Suprapubic skin (tissue), 4 donors: Measurements from ENCODE around the gene CADPS2. TPM values are rescaled to one million over a fixed set of nuclear protein-coding genes. Genes with fewer than 3 reads are reported as not detected.

Experiments
- DNase-seq, 2 donors: peaks; one replicate each; pipeline ENCODE4 v3.0.0-alpha.2; 2019; ENCODE audit warnings: low spot score in 2 of 2
- H3K27ac ChIP-seq: fragments of 200-600 bp; sonication (generic); one replicate; pipeline ENCODE4 v1.5.1; 2019
- H3K27me3 ChIP-seq: fragments of 200-600 bp; sonication (generic); one replicate; pipeline ENCODE4 v1.5.1; 2019
- H3K36me3 ChIP-seq: fragments of 200-600 bp; sonication (generic); one replicate; pipeline ENCODE4 v1.5.1; 2019
- H3K4me1 ChIP-seq: fragments of 200-600 bp; sonication (generic); one replicate; pipeline ENCODE4 v1.5.1; 2019
- H3K4me3 ChIP-seq: fragments of 200-600 bp; sonication (generic); one replicate; pipeline ENCODE4 v1.5.1; 2019; ENCODE audit warnings: mild to moderate bottlenecking
- H3K9me3 ChIP-seq: fragments of 200-600 bp; sonication (generic); one replicate; pipeline ENCODE4 v1.5.1; 2019
- CTCF ChIP-seq, 2 donors: fragments of 200-600 bp in 1 of 2; fragments of 450-650 bp in 1 of 2; sonication (generic) in 1 of 2; IDR thresholded peaks; one replicate each; pipeline ENCODE4 v1.5.1; 2016 to 2019; ENCODE audit warnings: antibody characterized with exemption in 2 of 2, mild to moderate bottlenecking in 1 of 2, moderate library complexity in 1 of 2
- EP300 ChIP-seq: sonication (generic); formaldehyde crosslinking; IDR thresholded peaks from one replicate; pipeline ENCODE4 v1.6.1; 2017; ENCODE audit warnings: antibody characterized with exemption
- POLR2A ChIP-seq, 2 donors: fragments of 450-650 bp; IDR thresholded peaks; one replicate each; pipeline ENCODE4 v1.6.1; 2017; ENCODE audit warnings: antibody characterized with exemption in 2 of 2, mild to moderate bottlenecking in 2 of 2, moderate library complexity in 2 of 2
- POLR2AphosphoS5 ChIP-seq, 3 donors: sonication (generic); formaldehyde crosslinking; IDR thresholded peaks; one replicate each; pipeline ENCODE4 v1.6.1; 2017; ENCODE audit warnings: antibody characterized with exemption in 3 of 3
- WGBS: methylation state at CpG from one replicate; pipeline ENCODE4 v1.1.5; 2018; 5-methylcytosine and 5-hydroxymethylcytosine counted together
- total RNA-seq, 4 donors: library from RNA; depleted of rRNA; stranded (reverse); fragments of >200 nt; gene quantifications; one replicate each; pipeline ENCODE4 v1.1.0, GENCODE V29; 2016

The CADPS2 gene
- total RNA-seq, 4 donors from 2014 or later, result 3.9 to 9.8 (median 8.1) TPM

DNA sequence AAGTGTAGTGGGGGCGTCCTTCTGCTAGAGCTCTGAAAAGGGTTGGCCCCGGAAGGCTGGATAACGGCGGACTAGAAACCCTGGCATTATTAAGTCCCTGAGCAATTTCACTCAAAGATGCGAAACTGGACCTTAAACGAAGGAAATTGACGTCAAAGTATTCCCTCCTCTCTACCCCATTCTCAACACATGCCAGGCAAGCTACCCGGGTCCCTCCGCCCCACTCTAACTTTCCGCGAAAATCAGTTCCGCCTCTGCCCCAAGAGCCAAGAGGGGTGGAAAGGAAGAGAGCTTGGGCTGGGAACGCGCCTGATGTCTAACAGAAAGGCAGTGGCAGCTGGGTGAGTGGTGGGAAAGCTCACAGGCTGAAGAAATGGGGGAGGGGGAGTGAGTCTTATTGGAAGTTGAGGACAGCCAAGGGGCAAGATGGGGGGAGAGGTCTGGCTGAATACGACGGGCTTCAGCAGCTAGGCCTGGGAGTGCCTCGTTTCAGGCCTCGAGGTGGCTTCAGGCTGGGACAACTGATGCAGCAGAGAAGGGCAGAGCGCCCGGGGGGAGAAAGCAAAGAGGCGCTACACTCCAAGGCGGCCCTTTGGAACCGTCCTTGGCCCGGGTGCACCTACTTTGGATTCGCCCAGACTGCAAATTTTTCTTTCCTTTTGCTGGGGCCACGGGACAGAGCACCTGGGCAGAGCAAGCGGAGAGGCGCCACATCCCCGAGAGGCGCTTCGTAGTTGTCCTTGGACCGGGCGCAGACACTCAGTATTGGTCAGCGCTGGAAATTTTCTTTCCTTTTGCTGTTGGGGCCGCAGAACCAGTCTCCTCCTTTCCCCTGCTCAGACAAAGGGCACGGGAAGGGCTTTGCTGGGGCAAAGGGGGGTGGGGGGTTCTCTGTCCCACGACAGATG is 579.7 kb downstream of the CADPS2 start:
- H3K9me3 ChIP-seq, result no peaks in the 10 kb centered on the region
- WGBS, result 14% methylated on average over 32 of the region's 37 CpGs
- no peak overlapping the region for H3K27ac ChIP-seq
- H3K36me3 ChIP-seq, result no peaks in the 10 kb centered on the region
- H3K27me3 ChIP-seq, result peaks cover 100% of the 10 kb centered on the region
- no peak for TF ChIP-seq EP300
- TF ChIP-seq POLR2AphosphoS5 (IDR thresholded peaks at IDR 0.05), result no peak
- TF ChIP-seq CTCF (IDR thresholded peaks at IDR 0.05), result no peak
- no peak for DNase-seq
- peak overlapping the region; percentile 37 for H3K4me3 ChIP-seq
- peaks cover 57% of the 10 kb centered on the region for H3K4me1 ChIP-seq

- Histone ChIP-seq H3K27me3 (peaks cover 100% of the 10 kb centered on the region), H3K4me1 (peaks cover 55% of the 10 kb centered on the region), H3K36me3 (no peaks in the 10 kb centered on the region), H3K4me3 (peak overlapping the region; percentile 37), H3K9me3 (no peaks in the 10 kb centered on the region), H3K27ac (no peak overlapping the region)
- 5% methylated on average over 21 of the region's 65 CpGs for WGBS
- TF ChIP-seq EP300, result no peak
- no peak for TF ChIP-seq POLR2A (IDR thresholded peaks at IDR 0.05)
- no peak for TF ChIP-seq CTCF (IDR thresholded peaks at IDR 0.05)
- TF ChIP-seq POLR2AphosphoS5 (IDR thresholded peaks at IDR 0.05), result no peak
- DNase-seq, result no peak
Measured at GRCh38 chr7:122305475-122306319, 580.6 kb downstream of the CADPS2 start.

GRCh38 chr7:122304996-122305421 is 581.3 kb downstream of the CADPS2 start:
- Histone ChIP-seq H3K27ac (no peak overlapping the region), H3K4me1 (peaks cover 55% of the 10 kb centered on the region), H3K9me3 (no peaks in the 10 kb centered on the region), H3K4me3 (peak overlapping the region; percentile 37), H3K36me3 (no peaks in the 10 kb centered on the region), H3K27me3 (peaks cover 100% of the 10 kb centered on the region)
- WGBS, result 4% methylated on average over 8 of the region's 24 CpGs
- no peak for TF ChIP-seq EP300
- DNase-seq, result no peak

DNA sequence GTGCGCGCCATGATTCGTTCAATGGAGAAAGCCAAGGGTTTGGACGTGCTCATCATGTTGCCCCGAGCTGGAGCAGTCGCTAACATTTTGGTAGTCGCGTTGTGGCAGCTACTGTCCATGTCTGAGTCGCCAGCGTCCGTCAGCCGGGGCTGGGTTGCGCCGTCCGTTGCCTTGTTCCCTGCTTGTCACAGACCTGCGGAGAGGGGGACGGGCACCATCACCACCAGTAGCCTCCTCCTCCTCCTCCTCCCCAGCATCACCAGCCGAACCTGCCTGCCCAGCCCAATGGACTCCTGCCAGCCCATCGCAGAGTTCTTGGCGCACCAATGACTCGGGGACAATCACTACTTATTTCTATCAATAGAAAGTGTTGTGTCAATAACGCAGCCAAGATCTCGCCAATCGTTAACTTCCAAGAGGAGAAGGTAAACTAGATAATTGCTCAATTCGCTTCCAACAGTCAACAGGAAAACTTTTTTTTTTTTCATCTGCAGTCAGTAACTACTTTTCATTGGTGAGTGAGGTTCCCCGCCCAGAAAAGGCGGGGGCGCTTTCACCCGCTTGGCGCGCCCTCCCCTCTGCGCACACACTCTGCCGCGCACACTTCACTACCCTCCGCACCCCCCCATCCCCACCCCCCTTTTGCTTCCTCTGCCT is 581.8 kb downstream of the CADPS2 start, which contains the start of gene FEZF1:
FEZF1 (minus strand) TSS at position 432 of the 657 bp plus-strand sequence; CDS start at position 119, 313 bp downstream.
- H3K4me1 ChIP-seq, result peaks cover 56% of the 10 kb centered on the region
- H3K36me3 ChIP-seq, result no peaks in the 10 kb centered on the region
- no peak within 1 kb of the TSS for H3K27ac ChIP-seq
- WGBS, result 5% methylated on average over 35 of the region's 35 CpGs
- H3K9me3 ChIP-seq, result no peaks in the 10 kb centered on the region
- peaks cover 100% of the 10 kb centered on the region for H3K27me3 ChIP-seq
- no peak for TF ChIP-seq CTCF (IDR thresholded peaks at IDR 0.05)
- no peak for TF ChIP-seq POLR2A (IDR thresholded peaks at IDR 0.05)
- no peak for TF ChIP-seq EP300
- TF ChIP-seq POLR2AphosphoS5 (IDR thresholded peaks at IDR 0.05), result no peak
- DNase-seq, result peak in 1 of 2 donors; percentile 79
- peak within 1 kb of the TSS; percentile 37 for H3K4me3 ChIP-seq

DNA sequence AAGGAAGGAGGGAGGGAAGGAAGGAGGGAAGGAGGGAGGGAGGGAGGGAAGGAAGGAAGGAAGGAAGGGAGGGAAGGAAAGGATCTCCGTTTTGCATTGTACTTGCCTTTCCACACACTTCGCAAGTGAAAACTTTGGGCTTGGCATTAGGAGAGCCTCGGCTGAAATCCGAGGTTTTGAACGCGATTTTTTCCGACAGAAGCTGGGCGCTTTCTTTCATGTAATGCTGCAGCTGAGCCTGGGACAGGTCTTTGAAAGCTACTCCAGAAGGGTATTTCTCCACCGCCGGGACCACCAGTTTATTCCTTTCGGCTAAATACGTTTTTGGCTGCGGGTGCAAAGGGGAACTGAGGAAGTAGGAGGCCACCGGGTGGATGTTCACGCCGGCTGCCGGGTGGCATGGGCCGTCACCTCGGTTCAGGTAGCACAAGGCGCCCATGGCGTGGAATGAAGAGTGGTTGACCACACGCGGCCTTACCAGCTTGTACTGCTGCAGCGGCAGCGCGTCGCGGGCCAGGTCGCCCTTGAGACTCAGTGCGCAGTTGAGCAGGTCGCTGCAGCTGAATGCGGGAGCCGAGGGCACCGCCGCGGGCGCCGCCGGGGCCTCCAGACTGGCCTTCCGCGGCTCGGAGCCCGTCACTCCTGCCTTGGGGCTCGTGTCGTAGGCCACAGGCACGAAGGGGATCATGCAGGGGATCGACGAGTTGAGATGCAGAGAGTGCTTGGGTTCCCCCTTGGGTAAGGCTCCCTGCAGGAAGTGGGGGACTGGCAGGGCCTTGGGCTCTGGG is 582.5 kb downstream of the CADPS2 start:
- Histone ChIP-seq H3K4me1 (peaks cover 56% of the 10 kb centered on the region), H3K36me3 (no peaks in the 10 kb centered on the region), H3K4me3 (no peak overlapping the region), H3K9me3 (no peaks in the 10 kb centered on the region), H3K27ac (no peak overlapping the region), H3K27me3 (peaks cover 100% of the 10 kb centered on the region)
- 3% methylated on average over 13 of the region's 48 CpGs for WGBS
- DNase-seq, result no peak
- TF ChIP-seq CTCF (IDR thresholded peaks at IDR 0.05) (no peak), POLR2A (IDR thresholded peaks at IDR 0.05) (no peak), EP300 (no peak), POLR2AphosphoS5 (IDR thresholded peaks at IDR 0.05) (no peak)
